ENCODE data around the gene AMDHD2.
"Not testable (repeated sequence)": the region's sequence is repeated elsewhere in the genome, so short reads cannot be mapped to it uniquely, and the experiment has no call there.

The AMDHD2 gene

GRCh38 chr16:2541409-2541808 is 21.2 kb downstream of the AMDHD2 start:
- H3K9ac ChIP-seq (ENCODE audit: insufficient read length, low read depth); H3K27me3 ChIP-seq (ENCODE audit: insufficient read depth, insufficient read length); H3K4me3 ChIP-seq (ENCODE audit: insufficient read length, low read depth); H3K9me3 ChIP-seq (ENCODE audit: insufficient read depth, low read length); DNase-seq (ENCODE audit: low read depth, low spot score); H3K4me1 ChIP-seq (ENCODE audit: insufficient read depth, insufficient read length): not testable (repeated sequence)
- H3K36me3 ChIP-seq (ENCODE audit: insufficient read depth, insufficient read length, low read length) = peaks cover 19% of the 10 kb centered on the region

GRCh38 chr16:2543771-2544170 is 23.6 kb downstream of the AMDHD2 start:
- H3K27me3 ChIP-seq (ENCODE audit: insufficient read depth, insufficient read length); H3K4me1 ChIP-seq (ENCODE audit: insufficient read depth, insufficient read length); DNase-seq (ENCODE audit: low read depth, low spot score); H3K9me3 ChIP-seq (ENCODE audit: insufficient read depth, low read length); H3K9ac ChIP-seq (ENCODE audit: insufficient read length, low read depth); H3K4me3 ChIP-seq (ENCODE audit: insufficient read length, low read depth): not testable (repeated sequence)
- peaks cover 19% of the 10 kb centered on the region for H3K36me3 ChIP-seq (ENCODE audit: insufficient read depth, insufficient read length, low read length)

- DNase-seq (ENCODE audit: low read depth, low spot score); H3K36me3 ChIP-seq (ENCODE audit: insufficient read depth, insufficient read length, low read length); H3K9me3 ChIP-seq (ENCODE audit: insufficient read depth, low read length): not testable (repeated sequence)
Observed at GRCh38 chr16:2550283-2550878, 30.2 kb downstream of the AMDHD2 start.

GRCh38 chr16:2551420-2551889 is 31.3 kb downstream of the AMDHD2 start:
- not testable (repeated sequence) for H3K4me1 ChIP-seq (ENCODE audit: insufficient read depth, insufficient read length); H3K36me3 ChIP-seq (ENCODE audit: insufficient read depth, insufficient read length, low read length); H3K9me3 ChIP-seq (ENCODE audit: insufficient read depth, low read length); H3K4me3 ChIP-seq (ENCODE audit: insufficient read length, low read depth); H3K9ac ChIP-seq (ENCODE audit: insufficient read length, low read depth); H3K27me3 ChIP-seq (ENCODE audit: insufficient read depth, insufficient read length)
- DNase-seq (ENCODE audit: low read depth, low spot score) = peak; percentile 54

More at GRCh38 chr16:2550283-2550878, 30.2 kb downstream of the AMDHD2 start:
- H3K4me3 ChIP-seq (ENCODE audit: insufficient read length, low read depth); H3K27me3 ChIP-seq (ENCODE audit: insufficient read depth, insufficient read length); H3K9ac ChIP-seq (ENCODE audit: insufficient read length, low read depth); H3K4me1 ChIP-seq (ENCODE audit: insufficient read depth, insufficient read length): not testable (repeated sequence)

GRCh38 chr16:2554709-2555425 is 34.7 kb downstream of the AMDHD2 start:
- H3K4me1 ChIP-seq (ENCODE audit: insufficient read depth, insufficient read length); H3K9me3 ChIP-seq (ENCODE audit: insufficient read depth, low read length); H3K9ac ChIP-seq (ENCODE audit: insufficient read length, low read depth); DNase-seq (ENCODE audit: low read depth, low spot score); H3K36me3 ChIP-seq (ENCODE audit: insufficient read depth, insufficient read length, low read length); H3K27me3 ChIP-seq (ENCODE audit: insufficient read depth, insufficient read length); H3K4me3 ChIP-seq (ENCODE audit: insufficient read length, low read depth): not testable (repeated sequence)

GRCh38 chr16:2557150-2557549 is 37.0 kb downstream of the AMDHD2 start:
- not testable (repeated sequence) for H3K9ac ChIP-seq (ENCODE audit: insufficient read length, low read depth); H3K4me3 ChIP-seq (ENCODE audit: insufficient read length, low read depth); H3K36me3 ChIP-seq (ENCODE audit: insufficient read depth, insufficient read length, low read length); H3K4me1 ChIP-seq (ENCODE audit: insufficient read depth, insufficient read length); H3K9me3 ChIP-seq (ENCODE audit: insufficient read depth, low read length); H3K27me3 ChIP-seq (ENCODE audit: insufficient read depth, insufficient read length); DNase-seq (ENCODE audit: low read depth, low spot score)

GRCh38 chr16:2560131-2560797 is 40.1 kb downstream of the AMDHD2 start:
- H3K4me3 ChIP-seq (ENCODE audit: insufficient read length, low read depth); H3K9ac ChIP-seq (ENCODE audit: insufficient read length, low read depth); H3K27me3 ChIP-seq (ENCODE audit: insufficient read depth, insufficient read length); DNase-seq (ENCODE audit: low read depth, low spot score); H3K9me3 ChIP-seq (ENCODE audit: insufficient read depth, low read length); H3K36me3 ChIP-seq (ENCODE audit: insufficient read depth, insufficient read length, low read length); H3K4me1 ChIP-seq (ENCODE audit: insufficient read depth, insufficient read length): not testable (repeated sequence)

- H3K4me3 ChIP-seq (ENCODE audit: insufficient read length, low read depth); H3K4me1 ChIP-seq (ENCODE audit: insufficient read depth, insufficient read length); DNase-seq (ENCODE audit: low read depth, low spot score); H3K9me3 ChIP-seq (ENCODE audit: insufficient read depth, low read length); H3K9ac ChIP-seq (ENCODE audit: insufficient read length, low read depth); H3K36me3 ChIP-seq (ENCODE audit: insufficient read depth, insufficient read length, low read length); H3K27me3 ChIP-seq (ENCODE audit: insufficient read depth, insufficient read length): not testable (repeated sequence)
Observed at GRCh38 chr16:2560798-2561133, 40.6 kb downstream of the AMDHD2 start.

- H3K9me3 ChIP-seq (ENCODE audit: insufficient read depth, low read length); H3K36me3 ChIP-seq (ENCODE audit: insufficient read depth, insufficient read length, low read length); DNase-seq (ENCODE audit: low read depth, low spot score); H3K9ac ChIP-seq (ENCODE audit: insufficient read length, low read depth); H3K27me3 ChIP-seq (ENCODE audit: insufficient read depth, insufficient read length); H3K4me1 ChIP-seq (ENCODE audit: insufficient read depth, insufficient read length); H3K4me3 ChIP-seq (ENCODE audit: insufficient read length, low read depth): not testable (repeated sequence)
Observed at GRCh38 chr16:2567506-2567905, 47.3 kb downstream of the AMDHD2 start.

- H3K27me3 ChIP-seq (ENCODE audit: insufficient read depth, insufficient read length) = not testable (repeated sequence)
Observed at GRCh38 chr16:2568573-2568972, 48.4 kb downstream of the AMDHD2 start.

GRCh38 chr16:2572704-2573103 is 52.5 kb downstream of the AMDHD2 start:
- DNase-seq (ENCODE audit: low read depth, low spot score); H3K36me3 ChIP-seq (ENCODE audit: insufficient read depth, insufficient read length, low read length); H3K4me1 ChIP-seq (ENCODE audit: insufficient read depth, insufficient read length); H3K27me3 ChIP-seq (ENCODE audit: insufficient read depth, insufficient read length); H3K9ac ChIP-seq (ENCODE audit: insufficient read length, low read depth); H3K9me3 ChIP-seq (ENCODE audit: insufficient read depth, low read length); H3K4me3 ChIP-seq (ENCODE audit: insufficient read length, low read depth): not testable (repeated sequence)

More at GRCh38 chr16:2568573-2568972, 48.4 kb downstream of the AMDHD2 start:
- not testable (repeated sequence) for DNase-seq (ENCODE audit: low read depth, low spot score); H3K4me1 ChIP-seq (ENCODE audit: insufficient read depth, insufficient read length); H3K9me3 ChIP-seq (ENCODE audit: insufficient read depth, low read length); H3K9ac ChIP-seq (ENCODE audit: insufficient read length, low read depth); H3K4me3 ChIP-seq (ENCODE audit: insufficient read length, low read depth); H3K36me3 ChIP-seq (ENCODE audit: insufficient read depth, insufficient read length, low read length)

GRCh38 chr16:2575839-2576238 is 55.7 kb downstream of the AMDHD2 start:
- not testable (repeated sequence) for H3K9ac ChIP-seq (ENCODE audit: insufficient read length, low read depth); H3K27me3 ChIP-seq (ENCODE audit: insufficient read depth, insufficient read length); DNase-seq (ENCODE audit: low read depth, low spot score); H3K4me3 ChIP-seq (ENCODE audit: insufficient read length, low read depth); H3K4me1 ChIP-seq (ENCODE audit: insufficient read depth, insufficient read length); H3K36me3 ChIP-seq (ENCODE audit: insufficient read depth, insufficient read length, low read length); H3K9me3 ChIP-seq (ENCODE audit: insufficient read depth, low read length)
